ENCODE measurements around the gene RCOR3. TPM values are rescaled to one million over a fixed set of nuclear protein-coding genes. Genes with fewer than 3 reads are reported as not detected.
"Not testable (repeated sequence)": the region's sequence is repeated elsewhere in the genome, so short reads cannot be mapped to it uniquely, and the experiment has no call there.

Gene RCOR3
- total RNA-seq, 2 experiments from 2014 or later, result 30.2 to 32.7 TPM

DNA sequence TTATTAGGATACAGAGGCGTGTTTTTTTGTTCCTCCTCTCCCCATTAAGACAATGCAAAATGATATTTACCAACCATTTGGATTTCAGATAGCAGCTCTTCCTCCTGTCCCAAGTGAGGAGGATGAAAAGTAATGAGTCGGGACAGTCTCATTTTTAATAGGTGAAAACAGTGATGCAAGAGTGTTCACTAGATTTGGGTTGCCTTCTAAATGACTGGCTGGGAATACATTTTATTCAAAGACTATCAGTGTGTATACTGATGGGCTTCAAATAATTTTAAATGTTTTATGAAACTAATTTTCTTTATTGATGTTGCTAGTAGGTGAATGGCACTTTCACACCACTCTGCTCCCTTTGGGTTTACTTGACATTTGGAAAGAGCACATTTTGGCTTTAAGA is 2.1 kb downstream of the RCOR3 start:
- ChIA-PET POLR2A (interaction anchor here (0.6 to 2.0 kb wide), 6 partner anchors 22 to 155 kb away, joined by 3 to 6 read pairs (median 3); no protein-coding TSS in a partner anchor), CTCF (interaction anchor here (0.9 to 1.8 kb wide), 3 partner anchors 17 to 254 kb away, joined by 3 to 4 read pairs (median 4); no protein-coding TSS in a partner anchor)
- peaks cover 24% of the 10 kb centered on the region for H3K4me1 Mint-ChIP-seq (ENCODE audit: low read depth)
- no peaks in the 10 kb centered on the region for H3K9me3 Mint-ChIP-seq
- DNase-seq, result no peak
- peak overlapping the region; percentile 83 for H3K4me3 Mint-ChIP-seq
- peak overlapping the region; percentile 70 for H3K27ac Mint-ChIP-seq
- no peaks in the 10 kb centered on the region for H3K27me3 Mint-ChIP-seq
- intact Hi-C loops (cut with micrococcal nuclease), result loop anchor here (10.0 kb wide), 1 partner anchor 774 kb away; the partner anchor contains the start of genes DTL and INTS7
- peaks cover 15% of the 10 kb centered on the region for H3K36me3 Mint-ChIP-seq

GRCh38 chr1:211263022-211263421 is 3.9 kb downstream of the RCOR3 start:
- H3K9me3 Mint-ChIP-seq, CTCF ChIA-PET, H3K27ac Mint-ChIP-seq, POLR2A ChIA-PET, H3K27me3 Mint-ChIP-seq, DNase-seq, H3K4me3 Mint-ChIP-seq: not testable (repeated sequence)
- intact Hi-C loops (cut with micrococcal nuclease), result loop anchor here (10.0 kb wide), 1 partner anchor 772 kb away; the partner anchor contains the start of genes DTL and INTS7
- Mint-ChIP-seq H3K4me1 (ENCODE audit: low read depth) (peaks cover 22% of the 10 kb centered on the region), H3K36me3 (peaks cover 18% of the 10 kb centered on the region)

DNA sequence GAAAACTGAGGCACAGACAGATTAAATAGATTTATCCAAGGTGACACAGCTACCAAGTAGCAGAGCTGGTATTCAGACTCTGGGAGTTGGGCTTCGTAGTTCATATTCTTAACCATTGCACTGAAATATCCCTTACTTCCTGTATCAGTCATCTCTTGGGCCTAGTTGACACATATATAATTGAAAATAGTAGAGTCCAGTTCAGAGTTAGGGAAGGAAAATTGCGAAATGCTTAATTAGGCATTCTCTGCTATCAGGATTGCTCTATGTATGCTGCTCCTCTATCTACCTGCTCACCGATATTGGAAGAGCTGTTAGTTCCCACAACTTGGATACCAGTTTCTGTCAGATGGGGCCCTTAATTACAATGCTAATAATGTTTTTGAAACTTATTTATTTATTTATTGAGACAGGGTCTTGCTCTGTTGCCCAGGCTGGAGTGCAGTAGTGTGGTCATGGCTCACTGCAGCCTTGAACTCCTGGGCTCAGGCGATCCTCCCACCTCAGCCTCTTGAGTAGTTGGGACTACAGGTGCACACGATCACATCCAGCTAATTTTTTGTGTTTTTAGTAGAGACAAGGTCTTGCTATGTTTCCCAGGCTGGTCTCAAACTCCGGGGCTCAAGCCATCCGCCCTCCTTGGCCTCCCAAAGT is 8.2 kb downstream of the RCOR3 start:
- Mint-ChIP-seq H3K27me3 (no peaks in the 10 kb centered on the region), H3K36me3 (peaks cover 23% of the 10 kb centered on the region), H3K9me3 (no peaks in the 10 kb centered on the region), H3K4me3 (no peak overlapping the region), H3K4me1 (ENCODE audit: low read depth) (peaks cover 11% of the 10 kb centered on the region), H3K27ac (no peak overlapping the region)
- intact Hi-C loops (cut with micrococcal nuclease), result loop anchor here (10.0 kb wide), 1 partner anchor 767 kb away; the partner anchor contains the start of genes DTL and INTS7
- no peak for DNase-seq
- ChIA-PET CTCF (no interaction called here), POLR2A (interaction anchor here (1.4 kb wide), 1 partner anchor 13 kb away, joined by 5 read pairs; no protein-coding TSS in a partner anchor)

DNA sequence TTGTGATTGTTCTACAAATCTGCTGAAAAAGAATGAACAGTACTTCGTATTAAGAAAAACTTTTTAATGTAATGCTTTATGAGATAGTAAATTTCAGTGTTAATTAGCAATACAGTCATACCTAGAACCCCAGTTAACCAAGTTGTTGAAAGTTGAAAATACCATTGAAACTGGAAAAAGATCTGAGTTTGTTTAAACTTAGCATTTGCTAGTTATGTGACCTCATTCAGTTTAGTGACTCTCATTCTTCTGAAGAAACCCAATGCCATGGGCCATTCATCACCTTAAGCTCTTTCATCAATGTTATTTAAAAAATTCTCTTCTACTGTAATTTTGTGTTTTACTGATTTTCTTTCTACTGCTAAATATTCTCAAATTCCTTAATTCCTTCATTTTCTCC is 20.2 kb downstream of the RCOR3 start:
- DNase-seq, result no peak
- Mint-ChIP-seq H3K36me3 (peaks cover 13% of the 10 kb centered on the region), H3K27me3 (no peaks in the 10 kb centered on the region), H3K4me1 (ENCODE audit: low read depth) (peaks cover 2% of the 10 kb centered on the region), H3K27ac (no peak overlapping the region), H3K4me3 (no peak overlapping the region), H3K9me3 (no peaks in the 10 kb centered on the region)
- ChIA-PET POLR2A (interaction anchor here (0.9 kb wide), 1 partner anchor 21 kb away, joined by 3 read pairs; no protein-coding TSS in a partner anchor), CTCF (interaction anchor here (2.0 kb wide), 1 partner anchor 44 kb away, joined by 7 read pairs; no protein-coding TSS in a partner anchor)
- intact Hi-C loops (cut with micrococcal nuclease), result loop anchor here (1.0 kb wide), 1 partner anchor 17 kb away; no protein-coding TSS in a partner anchor

- CTCF ChIA-PET, result interaction anchor here (0.9 to 1.8 kb wide), 3 partner anchors 42 to 234 kb away, joined by 3 to 4 read pairs (median 4); no protein-coding TSS in a partner anchor
- no peaks in the 10 kb centered on the region for H3K27me3 Mint-ChIP-seq
- H3K36me3 Mint-ChIP-seq, result peaks cover 18% of the 10 kb centered on the region
- no peak overlapping the region for H3K27ac Mint-ChIP-seq
- H3K4me3 Mint-ChIP-seq, result no peak overlapping the region
- intact Hi-C loops (cut with micrococcal nuclease), result loop anchor here (1.0 to 5.0 kb wide), 3 partner anchors 22 to 834 kb away; partner anchors contain the start of gene RCOR3
- peaks cover 4% of the 10 kb centered on the region for H3K4me1 Mint-ChIP-seq (ENCODE audit: low read depth)
- DNase-seq, result peak; percentile 27
- POLR2A ChIA-PET, result interaction anchor here (0.6 to 1.8 kb wide), 7 partner anchors 14 to 49 kb away, joined by 3 to 6 read pairs (median 3); no protein-coding TSS in a partner anchor
- H3K9me3 Mint-ChIP-seq, result no peaks in the 10 kb centered on the region
Observed at GRCh38 chr1:211280910-211281309, 21.7 kb downstream of the RCOR3 start.

GRCh38 chr1:211281320-211282022 is 22.3 kb downstream of the RCOR3 start:
- H3K4me1 Mint-ChIP-seq (ENCODE audit: low read depth), result peaks cover 4% of the 10 kb centered on the region
- no peak overlapping the region for H3K27ac Mint-ChIP-seq
- CTCF ChIA-PET, result interaction anchor here (0.9 to 1.8 kb wide), 5 partner anchors 14 to 233 kb away, joined by 3 to 5 read pairs (median 4); no protein-coding TSS in a partner anchor
- peaks cover 19% of the 10 kb centered on the region for H3K36me3 Mint-ChIP-seq
- no peaks in the 10 kb centered on the region for H3K9me3 Mint-ChIP-seq
- H3K27me3 Mint-ChIP-seq, result no peaks in the 10 kb centered on the region
- POLR2A ChIA-PET, result interaction anchor here (0.6 to 1.8 kb wide), 7 partner anchors 15 to 102 kb away, joined by 3 to 5 read pairs (median 3); no protein-coding TSS in a partner anchor
- H3K4me3 Mint-ChIP-seq, result no peak overlapping the region
- peak; percentile 19 for DNase-seq
- intact Hi-C loops (cut with micrococcal nuclease), result loop anchor here (1.0 to 5.0 kb wide), 3 partner anchors 22 to 834 kb away; partner anchors contain the start of gene RCOR3

DNA sequence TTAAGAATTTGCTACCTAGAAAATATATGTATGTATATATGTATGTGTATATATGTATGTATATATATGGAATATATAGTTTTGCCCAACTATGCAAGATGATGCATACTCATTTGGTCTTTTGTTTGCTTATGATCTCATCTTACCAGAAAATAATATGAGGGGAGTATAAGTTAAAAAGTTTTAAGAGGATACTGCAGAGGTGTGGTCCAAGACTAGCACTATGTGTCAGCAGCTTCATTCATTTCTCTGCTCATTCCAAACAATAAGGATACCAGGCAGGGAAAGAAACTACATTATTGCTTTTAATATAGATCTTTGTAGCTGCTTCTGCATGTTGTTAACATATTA is 22.8 kb downstream of the RCOR3 start:
- intact Hi-C loops (cut with micrococcal nuclease), result loop anchor here (5.0 kb wide), 1 partner anchor 835 kb away; no protein-coding TSS in a partner anchor
- H3K4me3 Mint-ChIP-seq, result no peak overlapping the region
- H3K4me1 Mint-ChIP-seq (ENCODE audit: low read depth), result peaks cover 4% of the 10 kb centered on the region
- ChIA-PET CTCF (interaction anchor here (1.0 to 1.8 kb wide), 3 partner anchors 14 to 232 kb away, joined by 3 to 5 read pairs (median 4); no protein-coding TSS in a partner anchor), POLR2A (interaction anchor here (0.6 to 1.7 kb wide), 3 partner anchors 22 to 101 kb away, joined by 3 to 4 read pairs (median 3); no protein-coding TSS in a partner anchor)
- no peak for DNase-seq
- peaks cover 22% of the 10 kb centered on the region for H3K36me3 Mint-ChIP-seq
- H3K27me3 Mint-ChIP-seq, result no peaks in the 10 kb centered on the region
- no peak overlapping the region for H3K27ac Mint-ChIP-seq
- H3K9me3 Mint-ChIP-seq, result no peaks in the 10 kb centered on the region

DNA sequence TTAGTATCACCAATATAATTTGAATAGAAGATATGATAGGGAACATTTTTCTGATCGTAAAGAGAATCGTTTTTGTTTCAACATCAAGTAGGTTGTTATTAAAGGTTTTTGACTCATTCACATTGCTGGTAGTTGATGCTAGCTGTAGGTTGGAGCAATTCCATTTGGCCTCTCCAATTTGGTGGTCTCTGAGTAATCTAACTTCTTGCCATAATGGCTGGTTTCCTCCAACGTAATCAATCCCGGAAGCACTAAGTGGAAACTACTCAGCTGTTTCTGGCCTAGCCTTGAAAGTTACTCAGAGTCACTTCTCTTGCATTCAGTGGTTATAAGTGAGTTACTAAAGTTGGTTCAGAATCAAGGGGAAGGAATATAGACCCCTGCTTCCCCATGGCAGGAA is 26.0 kb downstream of the RCOR3 start:
- Mint-ChIP-seq H3K27ac (no peak overlapping the region), H3K36me3 (peaks cover 34% of the 10 kb centered on the region), H3K9me3 (no peaks in the 10 kb centered on the region), H3K4me3 (no peak overlapping the region), H3K4me1 (ENCODE audit: low read depth) (peaks cover 2% of the 10 kb centered on the region), H3K27me3 (no peaks in the 10 kb centered on the region)
- intact Hi-C loops (cut with micrococcal nuclease), result no loop called here
- POLR2A ChIA-PET, result no interaction called here
- CTCF ChIA-PET, result no interaction called here
- DNase-seq, result no peak

- DNase-seq, result no peak
- Mint-ChIP-seq H3K27ac (no peak overlapping the region), H3K9me3 (no peaks in the 10 kb centered on the region), H3K36me3 (peaks cover 45% of the 10 kb centered on the region), H3K4me1 (ENCODE audit: low read depth) (peaks cover 5% of the 10 kb centered on the region), H3K27me3 (no peaks in the 10 kb centered on the region), H3K4me3 (no peak overlapping the region)
- ChIA-PET POLR2A (no interaction called here), CTCF (no interaction called here)
- intact Hi-C loops (cut with micrococcal nuclease), result no loop called here
Observed at GRCh38 chr1:211287218-211287617, 28.1 kb downstream of the RCOR3 start.

GRCh38 chr1:211292411-211292810 is 33.2 kb downstream of the RCOR3 start:
- H3K27me3 Mint-ChIP-seq, result no peaks in the 10 kb centered on the region
- H3K9me3 Mint-ChIP-seq, result no peaks in the 10 kb centered on the region
- ChIA-PET POLR2A (no interaction called here), CTCF (no interaction called here)
- no peak overlapping the region for H3K4me3 Mint-ChIP-seq
- intact Hi-C loops (cut with micrococcal nuclease), result no loop called here
- peaks cover 16% of the 10 kb centered on the region for H3K4me1 Mint-ChIP-seq (ENCODE audit: low read depth)
- no peak for DNase-seq
- peaks cover 39% of the 10 kb centered on the region for H3K36me3 Mint-ChIP-seq
- no peak overlapping the region for H3K27ac Mint-ChIP-seq

- CTCF ChIA-PET, result interaction anchor here (1.3 to 1.4 kb wide), 2 partner anchors 38 to 739 kb away, joined by 3 read pairs; partner anchors contain the start of genes DTL and INTS7
- no peak for DNase-seq
- POLR2A ChIA-PET, result interaction anchor here (1.2 kb wide), 1 partner anchor 15 kb away, joined by 3 read pairs; no protein-coding TSS in a partner anchor
- Mint-ChIP-seq H3K27ac (peak overlapping the region; percentile 42), H3K9me3 (no peaks in the 10 kb centered on the region), H3K36me3 (peaks cover 39% of the 10 kb centered on the region), H3K4me3 (no peak overlapping the region), H3K27me3 (no peaks in the 10 kb centered on the region), H3K4me1 (ENCODE audit: low read depth) (peaks cover 31% of the 10 kb centered on the region)
- intact Hi-C loops (cut with micrococcal nuclease), result loop anchor here (1.0 kb wide), 2 partner anchors 9 to 17 kb away; no protein-coding TSS in a partner anchor
Observed at GRCh38 chr1:211296396-211296795, 37.2 kb downstream of the RCOR3 start.
